Myocyte (in vitro differentiated cells): ENCODE results near the gene SFI1. TPM values are rescaled to one million over a fixed set of nuclear protein-coding genes. Genes with fewer than 3 reads are reported as not detected.
A peak's percentile ranks its signal among the peaks of the same experiment; 100 is the strongest.

Source experiments
- DNase-seq: peaks from one replicate; pipeline ENCODE4 v3.0.0-alpha.2; 2012; ENCODE audit warnings: low read depth
- total RNA-seq: library from RNA; depleted of rRNA; stranded (reverse); fragments of >200 nt; gene quantifications from 2 replicates; pipeline ENCODE4 v1.2.3, GENCODE V29; 2014

SFI1 gene
- total RNA-seq, 1 donor from 2014 or later, result 4.0 TPM

DNA sequence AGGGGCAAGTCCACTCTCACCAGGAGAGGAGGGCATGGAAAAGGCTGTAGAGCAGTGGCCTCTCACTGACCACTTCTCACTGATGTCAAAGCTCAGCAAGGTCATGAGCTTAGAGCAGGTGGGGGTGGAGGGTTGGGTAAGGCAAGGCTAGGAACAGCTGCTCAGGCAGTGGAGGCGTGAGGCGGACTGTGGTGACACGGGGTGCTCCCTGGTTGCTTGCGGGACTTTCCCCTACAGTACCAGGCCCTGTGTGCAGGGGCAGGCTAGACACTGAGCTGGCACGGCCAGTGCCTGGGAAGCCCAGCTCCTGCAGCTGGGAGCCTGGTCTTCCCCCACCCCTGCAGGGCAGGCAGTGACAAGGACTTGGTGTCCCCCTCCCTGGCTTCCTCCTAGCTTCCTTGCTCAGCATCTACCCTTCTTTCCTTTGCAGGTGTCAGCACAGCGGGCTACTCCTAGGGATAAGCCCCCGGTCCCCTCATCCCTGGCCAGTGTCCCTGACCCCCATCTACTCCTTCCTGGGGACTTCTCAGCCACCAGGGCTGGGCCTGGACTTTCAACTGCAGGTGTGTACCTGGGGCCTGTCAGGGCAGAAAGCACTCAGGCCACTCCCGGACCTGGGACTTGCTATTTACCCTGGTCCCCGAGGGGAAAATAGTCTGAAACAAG lies 120.1 kb downstream of the SFI1 start:
- DNase-seq, result peak; percentile 97

- no peak for DNase-seq
These were observed 121.7 kb downstream of the SFI1 start for GRCh38 chr22:31618057-31618456.

DNA sequence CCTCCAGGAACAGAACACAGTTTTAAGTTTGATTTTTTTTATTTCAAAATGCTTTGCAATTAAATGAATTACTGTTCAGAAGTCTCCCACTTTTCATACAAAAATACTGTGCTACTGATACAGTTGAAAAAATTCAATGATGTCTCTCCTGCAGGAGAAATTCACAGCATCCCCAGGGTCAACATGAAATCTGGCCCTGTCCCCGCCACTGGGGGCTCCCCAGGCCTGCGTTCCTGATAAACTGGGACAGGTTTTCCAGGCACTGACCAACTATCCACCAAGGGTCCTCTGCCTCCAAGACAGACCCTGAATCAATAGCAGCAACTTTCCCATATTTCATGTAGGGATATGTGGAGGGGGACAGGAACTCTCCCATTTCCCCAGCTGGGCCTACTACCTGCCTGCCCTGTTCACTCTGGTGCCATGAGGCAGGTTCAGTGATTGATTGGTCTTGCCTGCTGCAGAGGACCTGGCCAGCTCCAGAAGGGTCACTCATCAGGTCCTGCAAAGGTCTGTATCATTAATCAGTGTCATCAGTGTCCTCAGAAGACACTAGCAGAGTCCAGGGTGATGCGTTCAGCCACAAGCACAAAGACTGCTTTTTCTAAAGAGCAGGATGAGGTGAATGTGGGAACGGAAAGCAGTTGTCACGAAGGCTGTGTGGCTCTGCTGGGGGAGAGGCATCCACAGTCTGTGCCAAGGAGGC lies 122.3 kb downstream of the SFI1 start:
- peak; percentile 90 for DNase-seq

DNA sequence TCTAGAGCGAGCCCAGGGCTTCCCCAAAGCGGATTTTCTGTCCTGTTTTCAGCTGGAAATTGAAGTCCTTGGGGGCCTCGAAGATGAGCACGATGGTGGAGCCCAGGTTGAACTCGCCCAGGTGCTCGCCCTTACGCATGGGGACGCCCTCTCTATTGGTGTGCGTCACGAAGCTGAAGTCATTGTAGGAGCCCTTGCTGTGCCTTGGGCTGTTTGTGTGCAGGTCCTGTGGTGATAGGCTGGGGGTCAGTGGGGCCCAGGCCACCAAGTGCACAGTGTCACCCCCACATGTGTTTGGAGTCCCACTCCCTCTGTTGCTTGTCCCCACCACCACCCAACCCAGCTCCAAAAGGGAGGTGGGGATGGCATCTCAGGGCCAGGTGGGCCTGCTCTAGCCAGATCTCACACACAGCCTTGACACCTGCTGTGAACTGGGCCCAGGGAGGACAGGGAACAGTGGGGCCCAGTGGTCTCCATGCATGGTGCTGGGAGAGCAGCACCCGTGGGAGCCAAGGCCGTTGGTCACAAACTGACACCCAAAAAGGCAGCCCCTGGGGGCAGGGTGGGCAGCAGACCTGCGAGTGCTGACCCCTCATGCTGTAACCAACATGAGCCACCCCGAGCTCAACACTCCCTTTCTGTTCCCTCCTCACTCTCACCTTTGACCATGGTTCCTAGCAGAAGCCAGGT lies 123.4 kb downstream of the SFI1 start:
- DNase-seq, result no peak

DNA sequence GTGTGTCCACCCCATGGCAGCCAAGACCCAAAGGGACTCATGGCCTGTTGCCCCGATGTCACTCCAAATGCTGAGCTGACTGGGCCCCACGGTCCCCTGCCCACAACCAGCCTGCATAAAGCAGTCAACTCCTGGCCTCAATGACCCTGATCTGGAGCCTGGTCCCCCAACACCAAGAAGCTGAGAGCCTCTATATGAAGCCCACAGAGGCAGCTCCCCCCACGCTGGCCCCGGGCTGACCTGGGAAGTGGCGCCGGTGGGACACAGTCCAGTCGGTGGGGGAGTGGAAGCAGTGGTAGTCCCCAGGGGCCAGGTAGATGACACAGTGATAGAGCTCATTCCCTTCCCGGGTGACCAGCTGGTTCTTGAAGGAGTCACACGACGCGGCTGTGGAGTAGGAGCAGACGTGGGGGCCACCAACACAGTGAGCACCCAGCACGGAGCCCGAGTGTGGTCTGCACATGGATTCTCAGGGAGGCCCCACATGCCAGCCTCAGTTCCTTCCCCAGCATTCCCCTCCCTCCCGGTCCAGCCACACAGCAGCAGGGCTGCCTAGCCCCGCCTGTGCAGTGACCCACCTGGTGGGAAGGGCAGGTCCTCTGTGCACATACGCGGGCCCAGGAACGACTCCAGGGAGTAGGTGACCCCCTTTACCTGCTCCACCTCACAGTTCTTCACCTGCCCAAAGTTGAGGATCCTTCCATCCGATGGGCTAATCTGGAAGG lies 124.6 kb downstream of the SFI1 start:
- DNase-seq, result no peak

GRCh38 chr22:31621507-31622124 lies 125.3 kb downstream of the SFI1 start:
- DNase-seq, result no peak

DNA sequence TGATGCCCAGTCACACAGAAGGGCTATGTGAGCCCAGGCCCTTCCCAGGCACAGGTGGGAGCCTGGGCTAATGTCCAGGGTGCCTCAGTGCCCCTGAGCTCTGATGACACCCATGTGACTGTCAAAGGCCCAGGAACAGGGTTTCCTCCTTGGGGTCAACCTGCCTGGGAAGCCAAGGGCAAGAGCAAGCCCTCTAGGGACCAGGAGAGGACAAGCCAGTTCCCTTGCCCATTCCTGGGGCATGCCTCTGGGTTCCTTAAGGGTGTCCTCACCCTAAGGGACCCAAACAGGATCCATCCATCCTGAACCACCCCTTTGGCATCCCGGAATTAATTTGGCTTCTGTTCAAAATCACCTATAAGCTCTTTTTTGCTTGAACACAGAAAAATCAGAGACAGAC lies 126.6 kb downstream of the SFI1 start:
- DNase-seq, result no peak

- no peak for DNase-seq
These were observed 127.4 kb downstream of the SFI1 start for GRCh38 chr22:31623592-31624304.

- no peak for DNase-seq
These were observed 128.9 kb downstream of the SFI1 start for GRCh38 chr22:31625257-31625640.

- DNase-seq, result no peak
These were observed 129.5 kb downstream of the SFI1 start for GRCh38 chr22:31625661-31626426.

DNA sequence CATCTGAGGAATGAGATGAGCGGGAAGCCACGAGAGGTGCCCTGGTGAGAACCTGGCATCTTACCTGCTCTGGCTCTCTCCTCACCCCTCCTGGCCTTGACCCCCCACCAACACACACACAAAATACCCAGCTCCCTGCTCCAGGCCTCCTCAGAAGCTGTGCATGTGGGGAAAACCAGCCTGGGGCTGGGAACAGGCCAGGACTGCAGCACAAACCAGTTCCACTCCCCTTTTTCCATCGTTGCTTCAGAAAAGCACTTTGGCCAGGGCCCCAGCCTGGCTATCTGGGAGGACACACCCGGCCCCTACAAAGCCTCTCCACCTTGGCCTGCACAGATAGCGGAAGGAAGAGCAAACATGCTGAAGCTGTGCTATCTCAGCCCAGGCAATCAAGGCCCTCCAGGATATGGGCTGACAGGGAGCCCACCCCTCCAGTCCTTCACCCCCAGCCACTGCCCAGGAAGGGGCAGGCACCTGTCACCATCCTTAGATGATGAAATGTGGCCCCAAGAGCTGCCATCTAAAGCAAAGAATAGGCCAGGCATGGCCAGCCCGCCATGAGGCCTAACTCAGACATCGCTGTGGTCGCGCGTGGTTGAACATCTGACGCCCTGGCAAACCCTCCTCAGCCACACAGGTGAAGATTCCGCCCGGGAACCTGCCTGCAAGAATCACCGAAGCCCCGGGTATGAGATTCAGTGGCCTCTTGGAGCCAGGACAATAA lies 130.3 kb downstream of the SFI1 start:
- DNase-seq, result no peak

DNA sequence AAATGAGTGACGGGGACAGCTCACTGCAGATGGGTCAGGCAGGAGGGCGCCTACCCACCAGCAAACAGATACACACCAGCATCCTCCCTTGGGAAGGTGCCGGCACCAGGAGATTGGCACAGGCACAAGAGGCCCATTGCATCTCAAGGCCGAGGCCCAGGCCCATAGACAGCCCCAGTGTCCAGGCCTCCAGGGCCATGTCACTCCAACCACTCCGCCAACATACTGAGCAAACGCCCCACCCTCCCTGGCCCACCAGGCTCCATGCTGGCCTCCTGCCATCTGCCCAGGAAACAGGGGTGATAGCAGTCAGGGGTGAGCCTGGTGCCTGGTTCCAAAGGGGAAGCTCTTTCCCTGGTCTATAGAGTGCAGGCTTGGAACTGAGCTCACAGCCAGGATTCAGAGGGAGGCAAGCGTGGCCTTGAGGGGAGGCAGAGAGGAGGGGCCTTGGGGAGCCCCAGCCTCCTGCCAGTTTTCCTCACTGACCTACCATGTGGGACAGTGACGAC lies 130.9 kb downstream of the SFI1 start:
- no peak for DNase-seq

- DNase-seq, result no peak
These were observed 132.0 kb downstream of the SFI1 start for GRCh38 chr22:31628362-31628761.

GRCh38 chr22:31628969-31629708 lies 132.8 kb downstream of the SFI1 start:
- no peak for DNase-seq

DNA sequence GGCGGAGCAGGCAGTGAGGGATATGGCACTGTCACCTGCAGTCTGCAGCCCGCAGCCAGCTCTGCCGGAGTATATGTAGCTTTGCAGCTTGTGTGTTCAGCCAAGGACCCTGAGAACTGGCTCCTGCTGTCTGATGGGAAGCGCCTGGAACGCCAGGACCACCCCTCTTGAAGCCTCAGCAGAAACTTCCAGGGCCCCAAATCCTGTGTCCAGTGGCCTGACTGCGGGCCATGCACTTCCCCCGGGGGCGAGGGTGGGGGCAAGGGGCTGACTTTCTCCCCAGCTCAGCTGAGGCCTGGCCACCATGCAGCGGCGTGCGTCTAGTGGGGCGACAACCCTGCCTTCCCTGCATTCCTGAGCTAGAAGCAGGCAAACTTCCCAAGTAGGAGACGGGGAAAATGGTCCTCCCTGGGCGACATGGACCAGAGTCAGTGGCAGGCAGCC lies 133.4 kb downstream of the SFI1 start:
- no peak for DNase-seq

DNA sequence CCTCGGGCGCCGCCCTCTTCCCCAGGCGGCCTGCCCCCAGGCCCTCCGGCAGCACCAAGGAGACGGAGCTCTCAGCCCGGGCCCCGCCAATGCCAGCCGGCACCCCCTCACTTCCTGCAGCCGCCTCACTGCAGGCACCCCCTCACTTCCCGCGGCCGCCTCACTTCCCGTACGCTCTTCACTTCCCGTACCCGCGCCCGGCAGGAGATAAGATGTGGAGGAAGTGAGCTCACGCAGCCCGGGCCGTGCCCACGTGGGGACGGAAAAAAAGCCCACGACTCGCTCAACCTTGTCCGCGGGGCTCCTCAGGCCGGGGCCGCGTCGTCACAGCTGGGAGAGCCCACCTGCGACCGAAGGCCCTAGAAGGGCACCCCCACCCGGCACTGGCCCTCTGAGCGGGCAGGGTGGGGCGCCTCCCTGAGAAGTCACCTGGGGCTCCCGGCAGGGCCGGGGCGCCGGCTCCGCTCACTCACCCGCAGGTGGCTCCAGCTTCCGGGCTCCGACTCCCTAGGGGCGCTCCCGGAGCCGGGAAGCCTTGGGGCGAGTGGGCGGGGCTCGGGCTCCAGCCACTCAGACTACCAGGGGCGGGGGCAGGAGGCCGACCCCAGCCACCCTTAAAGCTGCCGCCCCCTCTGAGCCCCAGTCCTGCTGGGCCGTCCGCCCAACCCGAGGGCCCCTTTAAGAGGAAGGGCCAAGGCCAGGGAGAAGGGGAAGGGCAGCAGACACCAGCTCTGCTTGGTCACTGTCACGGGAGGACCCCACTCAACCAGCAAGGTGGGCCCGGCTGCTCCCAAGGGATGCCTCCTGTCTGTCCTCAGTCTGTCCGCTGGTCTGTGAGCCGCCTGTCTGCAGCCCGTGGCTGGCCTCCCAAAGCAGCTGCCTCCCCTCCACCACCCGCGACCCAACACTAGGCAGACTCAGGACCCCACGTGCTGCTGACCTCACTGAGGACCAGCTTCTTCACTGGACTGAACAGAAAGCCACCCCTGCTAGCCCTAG lies 134.3 kb downstream of the SFI1 start:
- DNase-seq, result peak; percentile 90

DNA sequence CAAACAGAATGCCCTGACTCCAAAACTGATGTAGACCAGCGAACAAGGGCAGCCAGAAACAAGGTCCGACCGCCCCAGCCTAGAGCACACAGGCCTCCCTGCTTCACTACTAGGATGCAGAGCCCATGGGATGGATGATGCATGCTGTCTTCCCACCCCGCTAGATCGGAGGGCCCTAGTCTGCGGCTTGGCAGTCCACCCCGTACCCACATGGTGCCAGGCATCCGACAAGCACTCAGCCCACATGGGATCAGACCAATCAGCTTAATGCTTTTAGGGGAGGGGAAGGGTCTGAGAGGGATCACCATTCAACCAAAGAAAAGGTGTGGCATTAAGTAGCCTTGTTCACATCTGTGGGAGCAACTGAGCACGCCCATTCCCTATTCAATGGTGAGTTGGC lies 135.1 kb downstream of the SFI1 start:
- DNase-seq, result peak; percentile 62
